NB4 (cell line): ENCODE data around the gene CDC42EP5.
"Not testable (repeated sequence)": the region's sequence is repeated elsewhere in the genome, so short reads cannot be mapped to it uniquely, and the experiment has no call there.

Source experiments
- MYC ChIP-seq: IDR thresholded peaks from 2 replicates; pipeline ENCODE4 v1.6.1; 2011; ENCODE audit warnings: low read depth, low read length
- POLR2A ChIP-seq: IDR thresholded peaks from 2 replicates; pipeline ENCODE4 v1.6.1; 2011; ENCODE audit warnings: mild to moderate bottlenecking; ENCODE audit not compliant: insufficient read length; ENCODE audit errors: extremely low read depth
- TF ChIP-seq, protein P1 (sequence below): IDR thresholded peaks from one replicate; pipeline ENCODE4 v1.5.1; 2012; ENCODE audit warnings: low read depth, low read length

DNA sequence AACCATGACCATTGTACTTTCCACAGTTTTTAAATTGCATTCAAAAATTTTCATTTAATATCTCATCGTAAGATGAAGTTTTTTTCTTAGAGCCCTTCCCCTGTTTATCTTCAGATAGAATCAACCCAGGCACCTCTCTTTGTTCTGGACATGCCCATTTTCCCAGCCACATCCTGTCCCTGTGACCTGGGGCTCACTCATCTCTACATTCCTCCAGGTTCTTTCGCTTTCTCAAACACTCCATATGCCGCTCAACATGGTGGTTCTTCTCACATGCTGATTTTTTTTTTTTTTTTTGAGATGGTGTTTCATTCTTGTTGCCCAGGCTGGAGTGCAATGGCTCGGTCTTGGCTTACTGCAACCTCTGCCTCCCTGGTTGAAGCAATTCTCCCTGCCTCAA is 32.4 kb upstream of the CDC42EP5 start:
- TF ChIP-seq POLR2A, MYC: not testable (repeated sequence)
- TF ChIP-seq, protein P1, sequence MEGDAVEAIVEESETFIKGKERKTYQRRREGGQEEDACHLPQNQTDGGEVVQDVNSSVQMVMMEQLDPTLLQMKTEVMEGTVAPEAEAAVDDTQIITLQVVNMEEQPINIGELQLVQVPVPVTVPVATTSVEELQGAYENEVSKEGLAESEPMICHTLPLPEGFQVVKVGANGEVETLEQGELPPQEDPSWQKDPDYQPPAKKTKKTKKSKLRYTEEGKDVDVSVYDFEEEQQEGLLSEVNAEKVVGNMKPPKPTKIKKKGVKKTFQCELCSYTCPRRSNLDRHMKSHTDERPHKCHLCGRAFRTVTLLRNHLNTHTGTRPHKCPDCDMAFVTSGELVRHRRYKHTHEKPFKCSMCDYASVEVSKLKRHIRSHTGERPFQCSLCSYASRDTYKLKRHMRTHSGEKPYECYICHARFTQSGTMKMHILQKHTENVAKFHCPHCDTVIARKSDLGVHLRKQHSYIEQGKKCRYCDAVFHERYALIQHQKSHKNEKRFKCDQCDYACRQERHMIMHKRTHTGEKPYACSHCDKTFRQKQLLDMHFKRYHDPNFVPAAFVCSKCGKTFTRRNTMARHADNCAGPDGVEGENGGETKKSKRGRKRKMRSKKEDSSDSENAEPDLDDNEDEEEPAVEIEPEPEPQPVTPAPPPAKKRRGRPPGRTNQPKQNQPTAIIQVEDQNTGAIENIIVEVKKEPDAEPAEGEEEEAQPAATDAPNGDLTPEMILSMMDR, result not testable (repeated sequence)
